Measurements from ENCODE around the gene CENPF. TPM values are rescaled to one million over a fixed set of nuclear protein-coding genes. Genes with fewer than 3 reads are reported as not detected.

CENPF gene
- total RNA-seq, 1 donor from 2014 or later = 20.8 TPM

DNA sequence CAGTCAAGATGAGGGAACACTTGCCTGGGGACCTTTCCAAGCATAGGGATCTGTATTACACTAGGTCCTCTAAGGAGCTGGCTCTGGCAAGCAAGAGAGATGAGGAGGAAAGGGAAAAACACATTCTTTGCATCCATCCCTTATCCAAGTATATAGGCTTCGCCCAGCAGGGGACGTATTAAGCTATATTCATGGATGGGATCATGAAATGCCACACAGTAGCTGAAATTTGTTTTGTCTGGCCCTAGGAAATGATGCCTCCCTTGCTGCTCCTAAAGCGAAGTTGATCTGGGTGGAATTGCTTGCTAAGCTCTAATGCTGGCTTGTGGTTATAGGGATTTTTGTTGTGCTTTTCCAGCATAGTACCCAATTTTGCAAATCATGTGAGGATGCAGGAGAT is 32.1 kb downstream of the CENPF start:
- no peak overlapping the region for H3K27ac Mint-ChIP-seq (ENCODE audit: unreplicated experiment)
- TF ChIP-seq, protein P1, sequence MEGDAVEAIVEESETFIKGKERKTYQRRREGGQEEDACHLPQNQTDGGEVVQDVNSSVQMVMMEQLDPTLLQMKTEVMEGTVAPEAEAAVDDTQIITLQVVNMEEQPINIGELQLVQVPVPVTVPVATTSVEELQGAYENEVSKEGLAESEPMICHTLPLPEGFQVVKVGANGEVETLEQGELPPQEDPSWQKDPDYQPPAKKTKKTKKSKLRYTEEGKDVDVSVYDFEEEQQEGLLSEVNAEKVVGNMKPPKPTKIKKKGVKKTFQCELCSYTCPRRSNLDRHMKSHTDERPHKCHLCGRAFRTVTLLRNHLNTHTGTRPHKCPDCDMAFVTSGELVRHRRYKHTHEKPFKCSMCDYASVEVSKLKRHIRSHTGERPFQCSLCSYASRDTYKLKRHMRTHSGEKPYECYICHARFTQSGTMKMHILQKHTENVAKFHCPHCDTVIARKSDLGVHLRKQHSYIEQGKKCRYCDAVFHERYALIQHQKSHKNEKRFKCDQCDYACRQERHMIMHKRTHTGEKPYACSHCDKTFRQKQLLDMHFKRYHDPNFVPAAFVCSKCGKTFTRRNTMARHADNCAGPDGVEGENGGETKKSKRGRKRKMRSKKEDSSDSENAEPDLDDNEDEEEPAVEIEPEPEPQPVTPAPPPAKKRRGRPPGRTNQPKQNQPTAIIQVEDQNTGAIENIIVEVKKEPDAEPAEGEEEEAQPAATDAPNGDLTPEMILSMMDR (IDR thresholded peaks at IDR 0.05; ENCODE audit: unreplicated experiment) = no peak
- no peak for DNase-seq (ENCODE audit: low spot score)
- no peaks in the 10 kb centered on the region for H3K9me3 Mint-ChIP-seq (ENCODE audit: unreplicated experiment)
- H3K4me1 Mint-ChIP-seq (ENCODE audit: unreplicated experiment) = no peaks in the 10 kb centered on the region
- H3K4me3 Mint-ChIP-seq (ENCODE audit: unreplicated experiment) = no peak overlapping the region
- H3K36me3 Mint-ChIP-seq (ENCODE audit: low read depth, unreplicated experiment) = peaks cover 7% of the 10 kb centered on the region
- no peaks in the 10 kb centered on the region for H3K27me3 Mint-ChIP-seq (ENCODE audit: unreplicated experiment)

DNA sequence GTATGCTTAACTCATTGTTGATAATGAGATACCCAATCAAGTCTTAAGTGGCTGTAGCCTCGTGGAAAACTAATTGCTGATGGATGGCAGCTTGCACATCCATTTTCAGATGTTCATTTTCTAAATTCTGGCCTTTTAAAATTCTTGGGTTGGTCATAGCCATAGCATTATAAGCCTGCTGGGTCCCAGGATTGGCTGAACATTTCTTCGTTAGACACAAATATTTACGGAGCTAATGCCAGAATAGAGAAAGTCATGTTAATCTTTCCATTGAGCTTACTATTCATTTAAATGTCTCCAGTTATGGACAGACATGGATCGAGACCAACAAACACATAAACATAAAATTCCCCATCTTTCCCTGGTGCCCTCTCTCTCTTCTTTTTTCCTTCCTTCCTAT is 32.5 kb downstream of the CENPF start:
- Mint-ChIP-seq H3K9me3 (ENCODE audit: unreplicated experiment) (no peaks in the 10 kb centered on the region), H3K27ac (ENCODE audit: unreplicated experiment) (no peak overlapping the region), H3K4me1 (ENCODE audit: unreplicated experiment) (no peaks in the 10 kb centered on the region), H3K4me3 (ENCODE audit: unreplicated experiment) (no peak overlapping the region), H3K27me3 (ENCODE audit: unreplicated experiment) (no peaks in the 10 kb centered on the region), H3K36me3 (ENCODE audit: low read depth, unreplicated experiment) (peaks cover 7% of the 10 kb centered on the region)
- DNase-seq (ENCODE audit: low spot score) = no peak
- TF ChIP-seq, protein P1 (IDR thresholded peaks at IDR 0.05; ENCODE audit: unreplicated experiment) = no peak

DNA sequence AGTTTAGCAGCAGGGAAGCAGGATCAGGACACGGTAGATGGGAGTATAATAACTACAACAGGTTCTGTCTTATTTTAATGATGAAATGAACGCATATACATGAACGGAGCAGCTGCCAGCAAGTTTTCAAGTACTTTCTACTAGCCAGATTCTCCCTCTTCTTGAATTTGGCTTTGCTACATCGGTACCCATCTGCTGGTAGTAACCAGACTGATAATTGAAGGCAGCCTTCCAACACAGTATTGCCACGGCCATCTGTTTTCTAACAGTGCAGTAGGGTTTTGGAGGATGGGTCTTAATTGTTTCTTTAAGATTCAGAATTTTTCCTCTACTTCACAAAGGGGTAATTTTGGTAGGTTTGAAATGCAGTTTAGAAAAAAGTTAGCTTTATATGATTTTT is 33.4 kb downstream of the CENPF start:
- H3K27ac Mint-ChIP-seq (ENCODE audit: unreplicated experiment) = no peak overlapping the region
- no peaks in the 10 kb centered on the region for H3K4me1 Mint-ChIP-seq (ENCODE audit: unreplicated experiment)
- no peak for DNase-seq (ENCODE audit: low spot score)
- TF ChIP-seq, protein P1 (IDR thresholded peaks at IDR 0.05; ENCODE audit: unreplicated experiment) = no peak
- H3K36me3 Mint-ChIP-seq (ENCODE audit: low read depth, unreplicated experiment) = peaks cover 7% of the 10 kb centered on the region
- no peak overlapping the region for H3K4me3 Mint-ChIP-seq (ENCODE audit: unreplicated experiment)
- H3K27me3 Mint-ChIP-seq (ENCODE audit: unreplicated experiment) = no peaks in the 10 kb centered on the region
- no peaks in the 10 kb centered on the region for H3K9me3 Mint-ChIP-seq (ENCODE audit: unreplicated experiment)

DNA sequence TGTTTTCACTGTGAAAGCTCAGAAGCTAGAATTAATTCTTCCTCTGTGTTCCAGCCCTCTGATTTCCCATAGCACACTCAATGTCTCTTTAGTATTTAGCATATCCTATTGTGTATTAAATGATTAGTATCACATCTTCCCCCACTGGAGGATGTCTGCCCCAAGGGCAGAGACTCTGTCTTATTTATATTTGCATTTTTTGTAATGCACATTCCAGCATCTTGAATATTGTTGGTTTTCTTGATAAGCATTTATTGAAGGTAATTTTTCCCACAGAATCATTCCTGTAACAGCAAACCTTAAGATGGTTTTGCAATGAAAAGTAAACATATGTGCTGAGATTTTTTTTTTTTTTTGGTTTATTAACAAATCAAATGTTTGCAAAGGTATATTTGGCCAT is 34.1 kb downstream of the CENPF start:
- TF ChIP-seq, protein P1 (IDR thresholded peaks at IDR 0.05; ENCODE audit: unreplicated experiment) = no peak
- H3K36me3 Mint-ChIP-seq (ENCODE audit: low read depth, unreplicated experiment) = peaks cover 7% of the 10 kb centered on the region
- no peak overlapping the region for H3K4me3 Mint-ChIP-seq (ENCODE audit: unreplicated experiment)
- DNase-seq (ENCODE audit: low spot score) = no peak
- H3K9me3 Mint-ChIP-seq (ENCODE audit: unreplicated experiment) = no peaks in the 10 kb centered on the region
- H3K4me1 Mint-ChIP-seq (ENCODE audit: unreplicated experiment) = no peaks in the 10 kb centered on the region
- H3K27me3 Mint-ChIP-seq (ENCODE audit: unreplicated experiment) = no peaks in the 10 kb centered on the region
- H3K27ac Mint-ChIP-seq (ENCODE audit: unreplicated experiment) = no peak overlapping the region

DNA sequence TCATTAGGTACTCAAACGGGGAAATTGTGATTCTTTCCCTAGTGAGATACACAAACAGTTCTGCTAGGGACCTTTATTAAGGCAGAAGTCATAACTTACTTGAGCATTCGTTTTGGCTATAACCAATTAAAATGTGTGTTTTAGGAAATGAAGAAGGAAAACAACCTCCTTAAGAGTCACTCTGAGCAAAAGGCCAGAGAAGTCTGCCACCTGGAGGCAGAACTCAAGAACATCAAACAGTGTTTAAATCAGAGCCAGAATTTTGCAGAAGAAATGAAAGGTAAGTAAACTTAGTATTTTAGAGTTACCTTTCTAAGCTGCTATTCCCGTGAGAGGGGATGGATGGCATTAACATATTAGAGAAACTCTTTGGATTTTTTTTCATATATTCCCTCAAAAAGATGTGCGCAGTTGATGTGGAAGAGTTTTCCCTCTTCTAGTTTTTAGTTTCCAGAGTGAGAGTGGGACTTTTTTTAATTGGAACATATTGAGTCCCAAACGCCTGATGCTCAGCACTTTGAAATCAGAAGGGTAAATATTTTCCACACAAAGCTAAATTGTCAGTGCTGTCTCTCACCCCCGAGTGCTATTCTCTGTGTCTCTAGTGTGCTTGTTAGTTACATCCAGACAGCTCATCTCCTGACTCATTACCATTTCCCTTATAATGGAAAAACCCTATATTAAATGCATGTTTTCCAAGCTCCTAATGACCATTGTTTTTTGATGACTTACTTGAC is 34.9 kb downstream of the CENPF start:
- Mint-ChIP-seq H3K4me1 (ENCODE audit: unreplicated experiment) (no peaks in the 10 kb centered on the region), H3K9me3 (ENCODE audit: unreplicated experiment) (no peaks in the 10 kb centered on the region), H3K4me3 (ENCODE audit: unreplicated experiment) (no peak overlapping the region), H3K36me3 (ENCODE audit: low read depth, unreplicated experiment) (peaks cover 7% of the 10 kb centered on the region), H3K27me3 (ENCODE audit: unreplicated experiment) (no peaks in the 10 kb centered on the region), H3K27ac (ENCODE audit: unreplicated experiment) (no peak overlapping the region)
- TF ChIP-seq, protein P1 (IDR thresholded peaks at IDR 0.05; ENCODE audit: unreplicated experiment) = peak; percentile 68
- peak; percentile 25 for DNase-seq (ENCODE audit: low spot score)
